ENCODE measurements around the gene ALAD.

DNA sequence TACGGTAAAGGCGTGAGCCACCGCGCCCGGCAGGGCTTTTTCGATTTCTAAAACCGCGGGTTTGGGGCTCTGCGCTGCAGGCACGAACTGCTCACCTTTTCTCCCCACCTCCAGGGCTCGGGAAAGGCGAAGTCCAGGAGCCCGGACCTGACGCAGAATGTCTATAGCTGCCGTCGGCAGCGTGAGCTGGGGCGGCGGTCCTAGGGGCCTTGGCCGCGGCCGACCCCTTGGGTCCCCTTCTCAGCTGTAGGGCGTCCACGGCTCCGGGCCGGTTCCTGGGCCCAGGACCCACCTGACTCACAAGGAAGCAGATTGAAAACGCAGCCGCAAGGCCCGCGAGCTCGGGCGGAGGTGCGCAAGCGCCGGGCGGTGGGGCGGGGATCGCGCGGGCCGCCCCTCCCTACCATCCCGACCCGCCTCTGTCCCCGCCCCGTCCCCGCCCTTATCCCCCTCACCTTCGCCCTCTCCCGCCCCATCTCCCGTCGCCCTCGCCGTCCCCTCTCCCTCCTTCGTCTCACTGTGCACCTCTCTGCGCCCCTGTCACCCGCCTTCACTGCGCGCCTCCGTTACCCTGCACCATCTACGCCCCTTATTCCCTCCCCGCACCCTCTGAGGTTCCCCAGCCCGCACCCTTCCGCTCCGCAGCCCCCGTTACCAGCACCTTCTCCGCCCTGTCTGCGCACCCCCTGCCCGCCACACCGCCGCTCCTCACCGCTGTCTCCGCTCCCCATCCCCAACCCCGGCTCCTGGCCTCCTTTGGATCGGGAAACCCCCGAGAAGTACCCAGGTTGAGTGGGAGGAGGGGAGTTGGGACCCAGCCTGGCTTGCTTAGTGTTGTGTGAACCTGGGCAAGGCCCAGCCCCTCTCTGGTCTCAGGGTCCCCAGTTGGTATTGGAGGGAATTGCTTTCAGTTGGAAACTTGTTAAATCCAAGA, 24.2 kb downstream of the ALAD start, which contains the start of gene HDHD3:
- TF ChIP-seq, protein P1, sequence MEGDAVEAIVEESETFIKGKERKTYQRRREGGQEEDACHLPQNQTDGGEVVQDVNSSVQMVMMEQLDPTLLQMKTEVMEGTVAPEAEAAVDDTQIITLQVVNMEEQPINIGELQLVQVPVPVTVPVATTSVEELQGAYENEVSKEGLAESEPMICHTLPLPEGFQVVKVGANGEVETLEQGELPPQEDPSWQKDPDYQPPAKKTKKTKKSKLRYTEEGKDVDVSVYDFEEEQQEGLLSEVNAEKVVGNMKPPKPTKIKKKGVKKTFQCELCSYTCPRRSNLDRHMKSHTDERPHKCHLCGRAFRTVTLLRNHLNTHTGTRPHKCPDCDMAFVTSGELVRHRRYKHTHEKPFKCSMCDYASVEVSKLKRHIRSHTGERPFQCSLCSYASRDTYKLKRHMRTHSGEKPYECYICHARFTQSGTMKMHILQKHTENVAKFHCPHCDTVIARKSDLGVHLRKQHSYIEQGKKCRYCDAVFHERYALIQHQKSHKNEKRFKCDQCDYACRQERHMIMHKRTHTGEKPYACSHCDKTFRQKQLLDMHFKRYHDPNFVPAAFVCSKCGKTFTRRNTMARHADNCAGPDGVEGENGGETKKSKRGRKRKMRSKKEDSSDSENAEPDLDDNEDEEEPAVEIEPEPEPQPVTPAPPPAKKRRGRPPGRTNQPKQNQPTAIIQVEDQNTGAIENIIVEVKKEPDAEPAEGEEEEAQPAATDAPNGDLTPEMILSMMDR (IDR thresholded peaks at IDR 0.05), result no peak
- TF ChIP-seq ZFX (IDR thresholded peaks at IDR 0.05; ENCODE audit: borderline replicate concordance), result no peak
